IPS-20b (cell line): Measurements from ENCODE around the gene FGF22.

ENCODE experiments used
- H3K27ac ChIP-seq: one replicate; pipeline ENCODE4 v1.5.1; 2013; ENCODE audit warnings: low read length
- H3K27me3 ChIP-seq: 2 replicates; pipeline ENCODE4 v1.6.1; 2013; ENCODE audit warnings: mild to moderate bottlenecking, low read length, inconsistent platforms; ENCODE audit not compliant: insufficient read depth
- H3K36me3 ChIP-seq: 2 replicates; pipeline ENCODE4 v1.6.1; 2013; ENCODE audit warnings: low read depth, mild to moderate bottlenecking, inconsistent platforms, low read length, moderate library complexity; ENCODE audit not compliant: insufficient read depth
- H3K4me1 ChIP-seq: 2 replicates; pipeline ENCODE4 v1.6.1; 2013; ENCODE audit warnings: mild to moderate bottlenecking, control low read depth, inconsistent platforms, low read length, moderate library complexity; ENCODE audit not compliant: insufficient read depth
- H3K4me3 ChIP-seq: 2 replicates; pipeline ENCODE4 v1.5.1; 2013; ENCODE audit warnings: mild to moderate bottlenecking, low read length, inconsistent platforms
- H3K9ac ChIP-seq: 2 replicates; pipeline ENCODE4 v1.6.1; 2013; ENCODE audit warnings: low read depth, mild to moderate bottlenecking, inconsistent platforms, low read length, moderate library complexity
- H3K9me3 ChIP-seq: 2 replicates; pipeline ENCODE4 v1.6.1; 2013; ENCODE audit warnings: mild to moderate bottlenecking, low read depth, low read length, inconsistent platforms; ENCODE audit not compliant: insufficient read depth

The FGF22 gene

GRCh38 chr19:681029-682019 lies 41.6 kb downstream of the FGF22 start:
- Histone ChIP-seq H3K36me3 (no peaks in the 10 kb centered on the region), H3K27ac (no peak overlapping the region), H3K9me3 (no peaks in the 10 kb centered on the region), H3K4me1 (no peaks in the 10 kb centered on the region), H3K27me3 (peaks cover 17% of the 10 kb centered on the region), H3K4me3 (peak overlapping the region; percentile 91; the same call in 1 of the 2 replicates), H3K9ac (peak overlapping the region; percentile 82; the same call in 1 of the 2 replicates)

- H3K4me1 ChIP-seq = no peaks in the 10 kb centered on the region
- H3K27ac ChIP-seq = no peak overlapping the region
- no peaks in the 10 kb centered on the region for H3K9me3 ChIP-seq
- peaks cover 6% of the 10 kb centered on the region for H3K27me3 ChIP-seq
- no peak overlapping the region for H3K9ac ChIP-seq
- no peak overlapping the region for H3K4me3 ChIP-seq
- no peaks in the 10 kb centered on the region for H3K36me3 ChIP-seq
These were observed 43.1 kb downstream of the FGF22 start for GRCh38 chr19:682678-683320.

GRCh38 chr19:685454-685931 lies 45.8 kb downstream of the FGF22 start:
- Histone ChIP-seq H3K27me3 (no peaks in the 10 kb centered on the region), H3K36me3 (no peaks in the 10 kb centered on the region), H3K4me1 (no peaks in the 10 kb centered on the region), H3K4me3 (no peak overlapping the region), H3K9ac (no peak overlapping the region), H3K9me3 (no peaks in the 10 kb centered on the region), H3K27ac (no peak overlapping the region)

- Histone ChIP-seq H3K9me3 (no peaks in the 10 kb centered on the region), H3K4me3 (no peak overlapping the region), H3K27ac (no peak overlapping the region), H3K4me1 (no peaks in the 10 kb centered on the region), H3K36me3 (no peaks in the 10 kb centered on the region), H3K9ac (no peak overlapping the region), H3K27me3 (no peaks in the 10 kb centered on the region)
These were observed 47.1 kb downstream of the FGF22 start for GRCh38 chr19:686589-687297.

- H3K4me3 ChIP-seq = no peak overlapping the region
- H3K36me3 ChIP-seq = no peaks in the 10 kb centered on the region
- no peaks in the 10 kb centered on the region for H3K4me1 ChIP-seq
- H3K9me3 ChIP-seq = no peaks in the 10 kb centered on the region
- no peak overlapping the region for H3K27ac ChIP-seq
- no peaks in the 10 kb centered on the region for H3K27me3 ChIP-seq
- H3K9ac ChIP-seq = no peak overlapping the region
These were observed 48.0 kb downstream of the FGF22 start for GRCh38 chr19:687569-688166.

- Histone ChIP-seq H3K36me3 (no peaks in the 10 kb centered on the region), H3K4me3 (no peak overlapping the region), H3K9ac (no peak overlapping the region), H3K9me3 (no peaks in the 10 kb centered on the region), H3K4me1 (no peaks in the 10 kb centered on the region), H3K27ac (no peak overlapping the region), H3K27me3 (no peaks in the 10 kb centered on the region)
These were observed 48.5 kb downstream of the FGF22 start for GRCh38 chr19:688214-688613.

GRCh38 chr19:688992-689391 lies 49.3 kb downstream of the FGF22 start:
- no peaks in the 10 kb centered on the region for H3K36me3 ChIP-seq
- H3K4me3 ChIP-seq = no peak overlapping the region
- H3K27me3 ChIP-seq = no peaks in the 10 kb centered on the region
- no peaks in the 10 kb centered on the region for H3K9me3 ChIP-seq
- H3K4me1 ChIP-seq = no peaks in the 10 kb centered on the region
- H3K27ac ChIP-seq = no peak overlapping the region
- no peak overlapping the region for H3K9ac ChIP-seq

- no peaks in the 10 kb centered on the region for H3K4me1 ChIP-seq
- no peaks in the 10 kb centered on the region for H3K9me3 ChIP-seq
- H3K9ac ChIP-seq = no peak overlapping the region
- H3K4me3 ChIP-seq = no peak overlapping the region
- no peak overlapping the region for H3K27ac ChIP-seq
- no peaks in the 10 kb centered on the region for H3K36me3 ChIP-seq
- no peaks in the 10 kb centered on the region for H3K27me3 ChIP-seq
These were observed 50.5 kb downstream of the FGF22 start for GRCh38 chr19:690203-690602.
